Neural cell (in vitro differentiated cells): ENCODE measurements around the gene KLF12. TPM values are rescaled to one million over a fixed set of nuclear protein-coding genes. Genes with fewer than 3 reads are reported as not detected.

ENCODE experiments used
- H2AFZ ChIP-seq: fragments of 200-600, 300-800 bp; sonication (generic), shearing (Covaris generic); 2 replicates; pipeline ENCODE4 v1.6.0; 2014; ENCODE audit warnings: low read depth, mild to moderate bottlenecking, antibody characterized with exemption, low read length, moderate library complexity
- H3F3A ChIP-seq: fragments of 200-600 bp; shearing (Covaris generic); 2 replicates; pipeline ENCODE4 v1.6.1; 2016; ENCODE audit warnings: mild to moderate bottlenecking, moderate library complexity, mixed read lengths, antibody characterized with exemption, low read length; ENCODE audit not compliant: insufficient read depth, poor library complexity, severe bottlenecking
- H3K27ac ChIP-seq: fragments of 200-600, 300-800 bp; sonication (generic), shearing (Covaris generic); 2 replicates; pipeline ENCODE4 v1.5.1; 2014; ENCODE audit warnings: mild to moderate bottlenecking, low read length, moderate library complexity
- H3K27me3 ChIP-seq: fragments of 300-800, 200-600 bp; sonication (generic), shearing (Covaris generic); 2 replicates; pipeline ENCODE4 v1.6.0; 2014; ENCODE audit warnings: mild to moderate bottlenecking, low read depth, low read length, moderate library complexity; ENCODE audit not compliant: insufficient read depth
- H3K36me3 ChIP-seq: fragments of 300-800, 200-600 bp; sonication (generic), shearing (Covaris generic); 2 replicates; pipeline ENCODE4 v1.5.1; 2014; ENCODE audit warnings: mild to moderate bottlenecking, antibody characterized with exemption, low read length, moderate library complexity; ENCODE audit not compliant: insufficient read depth
- H3K4me2 ChIP-seq: fragments of 300-800, 200-600 bp; sonication (generic), shearing (Covaris generic); 2 replicates; pipeline ENCODE4 v1.6.0; 2014; ENCODE audit warnings: mild to moderate bottlenecking, low read length
- H3K4me3 ChIP-seq: fragments of 300-800, 200-600 bp; sonication (generic), shearing (Covaris generic); 2 replicates; pipeline ENCODE4 v1.5.1; 2014; ENCODE audit warnings: mild to moderate bottlenecking, low read length, moderate library complexity
- H3K79me2 ChIP-seq: fragments of 200-600 bp; shearing (Covaris generic); replicated peaks from 2 replicates; pipeline ENCODE4 v1.6.0; 2014; ENCODE audit warnings: mild to moderate bottlenecking, low read length, moderate library complexity; ENCODE audit not compliant: insufficient read depth
- H3K9ac ChIP-seq: fragments of 300-800, 200-600 bp; sonication (generic), shearing (Covaris generic); 2 replicates; pipeline ENCODE4 v1.6.1; 2016; ENCODE audit warnings: mild to moderate bottlenecking, low read length, mixed read lengths
- H3K9me2 ChIP-seq: fragments of 200-600 bp; shearing (Covaris generic); 2 replicates; pipeline ENCODE4 v1.6.1; 2016; ENCODE audit warnings: mild to moderate bottlenecking, low read length, mixed read lengths; ENCODE audit not compliant: insufficient read depth
- H3K9me3 ChIP-seq: fragments of 200-600, 300-800 bp; sonication (generic), shearing (Covaris generic); 2 replicates; pipeline ENCODE4 v1.6.1; 2016; ENCODE audit warnings: mild to moderate bottlenecking, mixed run types, low read length, moderate library complexity, mixed read lengths
- H4K20me1 ChIP-seq: fragments of 200-600 bp; shearing (Covaris generic); 2 replicates; pipeline ENCODE4 v1.6.1; 2016; ENCODE audit warnings: mild to moderate bottlenecking, mixed run types; ENCODE audit not compliant: insufficient read depth
- EP300 ChIP-seq: fragments of 450-650 bp; conservative IDR thresholded peaks from 2 replicates; pipeline ENCODE4 v1.6.1; 2014; ENCODE audit warnings: antibody characterized with exemption, mild to moderate bottlenecking, moderate library complexity; ENCODE audit not compliant: poor library complexity, severe bottlenecking
- EZH2 ChIP-seq: fragments of 200-600, 300-800 bp; shearing (Covaris generic), sonication (generic); IDR thresholded peaks from 2 replicates; pipeline ENCODE4 v1.6.1; 2014; ENCODE audit warnings: antibody characterized with exemption, low read length, borderline replicate concordance, mild to moderate bottlenecking; ENCODE audit not compliant: insufficient read depth, poor library complexity, severe bottlenecking
- MXI1 ChIP-seq: fragments of 450-650 bp; conservative IDR thresholded peaks from 2 replicates; pipeline ENCODE4 v1.6.1; 2014; ENCODE audit warnings: antibody characterized with exemption, mild to moderate bottlenecking; ENCODE audit not compliant: poor library complexity, severe bottlenecking
- POLR2AphosphoS5 ChIP-seq: IDR thresholded peaks from 2 replicates; pipeline ENCODE4 v1.6.1; 2012
- RAD21 ChIP-seq: fragments of 450-650 bp; conservative IDR thresholded peaks from 2 replicates; pipeline ENCODE4 v1.6.1; 2014; ENCODE audit warnings: antibody characterized with exemption, mild to moderate bottlenecking, moderate library complexity
- SMC3 ChIP-seq: fragments of 450-650 bp; conservative IDR thresholded peaks from 2 replicates; pipeline ENCODE4 v1.6.1; 2014; ENCODE audit warnings: antibody characterized with exemption, mild to moderate bottlenecking, moderate library complexity; ENCODE audit not compliant: poor library complexity
- TAF1 ChIP-seq: IDR thresholded peaks from 2 replicates; pipeline ENCODE4 v1.6.1; 2012; ENCODE audit warnings: low read depth
- polyA plus RNA-seq: library from polyadenylated mRNA; depleted of rRNA; stranded (reverse); fragments of >200 nt; gene quantifications from 2 replicates; pipeline ENCODE4 v1.2.3, GENCODE V29; 2014
- TF ChIP-seq, protein P1 (sequence below): IDR thresholded peaks from 2 replicates; pipeline ENCODE4 v1.6.1; 2012; ENCODE audit warnings: borderline replicate concordance
- TF ChIP-seq, protein P2 (sequence below): fragments of 450-650 bp; IDR thresholded peaks from 2 replicates; pipeline ENCODE4 v1.5.1; 2014; ENCODE audit warnings: antibody characterized with exemption, mild to moderate bottlenecking, moderate library complexity; ENCODE audit not compliant: poor library complexity, severe bottlenecking

The KLF12 gene
- polyA plus RNA-seq, 1 donor from 2014 or later = 53.5 TPM

DNA sequence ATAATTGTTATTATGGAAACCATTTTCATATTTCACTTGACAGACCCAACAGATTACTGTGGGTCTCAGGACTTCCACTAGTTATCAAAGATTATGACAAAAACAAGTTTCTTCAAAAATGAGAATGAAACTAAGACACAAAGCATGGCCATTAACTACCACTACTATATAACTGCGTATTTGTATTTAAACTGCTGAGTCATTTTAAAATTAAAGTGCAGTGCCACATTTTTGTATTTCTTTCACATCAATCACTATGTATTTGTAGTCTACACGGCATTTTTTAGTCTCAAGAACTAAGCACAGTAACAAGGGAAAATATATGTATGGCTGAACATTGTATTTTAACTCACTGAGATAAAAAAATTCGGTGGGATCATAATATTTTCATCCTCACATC is 10.1 kb upstream of the KLF12 start:
- Histone ChIP-seq H3F3A (no peaks in the 10 kb centered on the region), H3K4me2 (no peak overlapping the region), H3K27me3 (no peaks in the 10 kb centered on the region), H2AFZ (no peak overlapping the region), H3K9me2 (no peaks in the 10 kb centered on the region), H3K4me3 (no peak overlapping the region), H3K36me3 (no peaks in the 10 kb centered on the region), H3K79me2 (no peaks in the 10 kb centered on the region), H3K27ac (no peak overlapping the region), H3K9me3 (no peaks in the 10 kb centered on the region), H4K20me1 (no peaks in the 10 kb centered on the region), H3K9ac (no peak overlapping the region)
- TF ChIP-seq TAF1 (no peak), SMC3 (no peak), EZH2 (no peak), POLR2AphosphoS5 (no peak), EP300 (no peak), RAD21 (no peak), MXI1 (no peak)
- TF ChIP-seq, protein P1, sequence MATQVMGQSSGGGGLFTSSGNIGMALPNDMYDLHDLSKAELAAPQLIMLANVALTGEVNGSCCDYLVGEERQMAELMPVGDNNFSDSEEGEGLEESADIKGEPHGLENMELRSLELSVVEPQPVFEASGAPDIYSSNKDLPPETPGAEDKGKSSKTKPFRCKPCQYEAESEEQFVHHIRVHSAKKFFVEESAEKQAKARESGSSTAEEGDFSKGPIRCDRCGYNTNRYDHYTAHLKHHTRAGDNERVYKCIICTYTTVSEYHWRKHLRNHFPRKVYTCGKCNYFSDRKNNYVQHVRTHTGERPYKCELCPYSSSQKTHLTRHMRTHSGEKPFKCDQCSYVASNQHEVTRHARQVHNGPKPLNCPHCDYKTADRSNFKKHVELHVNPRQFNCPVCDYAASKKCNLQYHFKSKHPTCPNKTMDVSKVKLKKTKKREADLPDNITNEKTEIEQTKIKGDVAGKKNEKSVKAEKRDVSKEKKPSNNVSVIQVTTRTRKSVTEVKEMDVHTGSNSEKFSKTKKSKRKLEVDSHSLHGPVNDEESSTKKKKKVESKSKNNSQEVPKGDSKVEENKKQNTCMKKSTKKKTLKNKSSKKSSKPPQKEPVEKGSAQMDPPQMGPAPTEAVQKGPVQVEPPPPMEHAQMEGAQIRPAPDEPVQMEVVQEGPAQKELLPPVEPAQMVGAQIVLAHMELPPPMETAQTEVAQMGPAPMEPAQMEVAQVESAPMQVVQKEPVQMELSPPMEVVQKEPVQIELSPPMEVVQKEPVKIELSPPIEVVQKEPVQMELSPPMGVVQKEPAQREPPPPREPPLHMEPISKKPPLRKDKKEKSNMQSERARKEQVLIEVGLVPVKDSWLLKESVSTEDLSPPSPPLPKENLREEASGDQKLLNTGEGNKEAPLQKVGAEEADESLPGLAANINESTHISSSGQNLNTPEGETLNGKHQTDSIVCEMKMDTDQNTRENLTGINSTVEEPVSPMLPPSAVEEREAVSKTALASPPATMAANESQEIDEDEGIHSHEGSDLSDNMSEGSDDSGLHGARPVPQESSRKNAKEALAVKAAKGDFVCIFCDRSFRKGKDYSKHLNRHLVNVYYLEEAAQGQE = no peak
- TF ChIP-seq, protein P2, sequence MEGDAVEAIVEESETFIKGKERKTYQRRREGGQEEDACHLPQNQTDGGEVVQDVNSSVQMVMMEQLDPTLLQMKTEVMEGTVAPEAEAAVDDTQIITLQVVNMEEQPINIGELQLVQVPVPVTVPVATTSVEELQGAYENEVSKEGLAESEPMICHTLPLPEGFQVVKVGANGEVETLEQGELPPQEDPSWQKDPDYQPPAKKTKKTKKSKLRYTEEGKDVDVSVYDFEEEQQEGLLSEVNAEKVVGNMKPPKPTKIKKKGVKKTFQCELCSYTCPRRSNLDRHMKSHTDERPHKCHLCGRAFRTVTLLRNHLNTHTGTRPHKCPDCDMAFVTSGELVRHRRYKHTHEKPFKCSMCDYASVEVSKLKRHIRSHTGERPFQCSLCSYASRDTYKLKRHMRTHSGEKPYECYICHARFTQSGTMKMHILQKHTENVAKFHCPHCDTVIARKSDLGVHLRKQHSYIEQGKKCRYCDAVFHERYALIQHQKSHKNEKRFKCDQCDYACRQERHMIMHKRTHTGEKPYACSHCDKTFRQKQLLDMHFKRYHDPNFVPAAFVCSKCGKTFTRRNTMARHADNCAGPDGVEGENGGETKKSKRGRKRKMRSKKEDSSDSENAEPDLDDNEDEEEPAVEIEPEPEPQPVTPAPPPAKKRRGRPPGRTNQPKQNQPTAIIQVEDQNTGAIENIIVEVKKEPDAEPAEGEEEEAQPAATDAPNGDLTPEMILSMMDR = no peak

DNA sequence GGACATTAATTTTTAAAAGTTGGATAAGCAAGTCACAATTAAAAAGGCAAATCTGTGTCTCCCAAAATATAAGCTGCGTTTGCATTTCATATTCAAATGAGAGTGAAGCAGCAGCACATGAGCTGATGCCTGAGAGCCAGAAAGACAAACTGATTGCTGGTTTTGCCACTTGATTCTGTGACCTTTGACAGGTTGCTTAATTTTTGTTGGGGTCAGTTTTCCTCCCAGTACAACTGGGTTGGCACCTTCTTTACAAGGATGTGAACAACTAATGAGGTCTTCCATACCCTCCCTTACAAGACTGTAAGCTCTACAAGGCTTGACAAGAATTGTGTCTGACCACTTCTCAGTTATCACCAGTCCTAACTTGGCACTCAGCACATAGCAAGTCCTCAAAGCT is 8.1 kb upstream of the KLF12 start:
- TF ChIP-seq TAF1 = no peak
- TF ChIP-seq POLR2AphosphoS5 = no peak
- no peak for TF ChIP-seq SMC3
- TF ChIP-seq RAD21 = no peak
- TF ChIP-seq EZH2 = no peak
- no peak for TF ChIP-seq EP300
- TF ChIP-seq, protein P1 = no peak
- TF ChIP-seq MXI1 = no peak
- TF ChIP-seq, protein P2 = no peak
- Histone ChIP-seq H3K9me2 (no peaks in the 10 kb centered on the region), H3K27ac (no peak overlapping the region), H3K36me3 (no peaks in the 10 kb centered on the region), H3K79me2 (no peaks in the 10 kb centered on the region), H3K9ac (no peak overlapping the region), H2AFZ (no peak overlapping the region), H3K4me3 (no peak overlapping the region), H3K4me2 (no peak overlapping the region), H3F3A (no peaks in the 10 kb centered on the region), H3K27me3 (no peaks in the 10 kb centered on the region), H3K9me3 (no peaks in the 10 kb centered on the region), H4K20me1 (no peaks in the 10 kb centered on the region)
